Smooth muscle cell (in vitro differentiated cells): ENCODE data around the gene CCDC152. TPM values are rescaled to one million over a fixed set of nuclear protein-coding genes. Genes with fewer than 3 reads are reported as not detected.

Experiments
- DNase-seq: peaks from one replicate; lab custom pipeline; 2025; ENCODE audit not compliant: unreplicated experiment; lab: John Stamatoyannopoulos, UW
- H2AFZ ChIP-seq: fragments of 200-600 bp; sonication (generic); 2 replicates; pipeline ENCODE4 v1.6.0; 2016; ENCODE audit warnings: antibody characterized with exemption, low read depth, mild to moderate bottlenecking
- H3F3A ChIP-seq: fragments of 200-600 bp; sonication (generic); 2 replicates; pipeline ENCODE4 v1.6.0; 2017; ENCODE audit warnings: antibody characterized with exemption, low read depth
- H3K27ac ChIP-seq: fragments of 200-600 bp; sonication (generic); 2 replicates; pipeline ENCODE4 v1.5.1; 2016; ENCODE audit warnings: low read depth, mild to moderate bottlenecking
- H3K27me3 ChIP-seq: fragments of 200-600 bp; sonication (generic); 2 replicates; pipeline ENCODE4 v1.6.1; 2016; ENCODE audit warnings: low read depth, mild to moderate bottlenecking
- H3K36me3 ChIP-seq: fragments of 200-600 bp; sonication (generic); 2 replicates; pipeline ENCODE4 v1.5.1; 2016; ENCODE audit warnings: low read depth
- H3K4me1 ChIP-seq: fragments of 200-600 bp; sonication (generic); 2 replicates; pipeline ENCODE4 v1.5.1; 2016; ENCODE audit warnings: low read depth
- H3K4me2 ChIP-seq: fragments of 200-600 bp; sonication (generic); 2 replicates; pipeline ENCODE4 v1.6.0; 2016; ENCODE audit warnings: mild to moderate bottlenecking
- H3K4me3 ChIP-seq: fragments of 200-600 bp; sonication (generic); 2 replicates; pipeline ENCODE4 v1.5.1; 2016; ENCODE audit warnings: mild to moderate bottlenecking
- H3K79me2 ChIP-seq: fragments of 200-600 bp; sonication (generic); 2 replicates; pipeline ENCODE4 v1.6.0; 2016; ENCODE audit warnings: low read depth, mild to moderate bottlenecking
- H3K9ac ChIP-seq: fragments of 200-600 bp; sonication (generic); 2 replicates; pipeline ENCODE4 v1.6.0; 2016; ENCODE audit warnings: low read depth
- H3K9me3 ChIP-seq: fragments of 200-600 bp; sonication (generic); replicated peaks from 2 replicates; pipeline ENCODE4 v1.5.1; 2016; ENCODE audit warnings: low read depth
- H4K20me1 ChIP-seq: fragments of 200-600 bp; sonication (generic); 2 replicates; pipeline ENCODE4 v1.6.0; 2016; ENCODE audit warnings: low read depth
- WGBS: methylation state at CpG from one replicate; pipeline ENCODE4 v1.1.7; 2016; ENCODE audit warnings: low lambda C conversion rate; 5-methylcytosine and 5-hydroxymethylcytosine counted together
- polyA plus RNA-seq: library from polyadenylated mRNA; unstranded; fragments of >200 nt; fragmentation: Nextera tagmentation; extraction: Ambion mirVana; gene quantifications from 2 replicates; pipeline ENCODE4 v1.2.1, GENCODE V29; 2016
- total RNA-seq: library from RNA; depleted of rRNA; stranded (reverse); fragments of >200 nt; gene quantifications from 2 replicates; pipeline ENCODE4 v1.2.3, GENCODE V29; 2014
- TF ChIP-seq, protein P1 (sequence below): fragments of 200-600 bp; sonication (generic); IDR thresholded peaks from 2 replicates; pipeline ENCODE4 v1.5.1; 2017; ENCODE audit warnings: borderline replicate concordance, mild to moderate bottlenecking, antibody characterized with exemption; ENCODE audit not compliant: insufficient read depth, poor library complexity, severe bottlenecking

The CCDC152 gene
- total and polyA plus RNA-seq, 2 experiments from 2014 or later, result 1.4 to 1.6 TPM

DNA sequence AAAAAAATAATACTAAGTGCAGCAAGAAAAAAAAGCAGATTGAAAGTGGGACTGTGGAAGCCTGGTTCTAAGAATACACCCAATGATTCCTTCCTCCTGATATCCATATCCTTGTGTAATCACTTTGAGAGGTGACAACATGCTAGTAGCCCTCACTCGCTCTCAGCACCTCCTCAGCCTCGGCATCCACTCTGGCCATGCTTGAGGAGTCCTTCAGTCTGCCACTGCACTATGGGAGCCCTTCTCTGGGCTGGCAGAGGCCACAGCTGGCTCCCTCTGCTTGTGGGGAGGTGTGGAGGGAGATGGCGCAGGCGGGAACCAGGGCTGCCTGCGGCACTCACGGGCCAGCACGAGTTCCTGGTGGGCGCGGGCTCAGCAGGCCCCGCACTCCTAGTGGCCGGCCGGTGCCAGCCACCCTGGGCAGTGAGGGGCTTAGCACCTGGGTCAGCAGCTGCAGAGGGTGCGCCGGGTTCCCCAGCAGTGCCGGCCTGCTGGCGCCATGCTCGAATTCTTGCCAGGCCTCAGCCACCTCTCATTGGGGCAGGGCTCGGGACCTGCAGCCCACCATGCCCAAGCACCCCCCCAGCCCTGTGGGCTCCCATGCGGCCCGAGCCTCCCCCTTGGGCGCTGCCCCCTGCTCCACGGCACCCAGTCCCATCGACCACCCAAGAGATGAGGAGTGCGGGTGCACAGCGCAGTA lies 79.6 kb downstream of the CCDC152 start:
- Histone ChIP-seq H3K4me2 (no peak overlapping the region), H3K9ac (no peak overlapping the region), H3K27ac (no peak overlapping the region), H3K4me3 (no peak overlapping the region), H3K36me3 (no peaks in the 10 kb centered on the region), H3K4me1 (no peaks in the 10 kb centered on the region), H3K27me3 (no peaks in the 10 kb centered on the region), H3K79me2 (no peaks in the 10 kb centered on the region), H3F3A (no peaks in the 10 kb centered on the region), H4K20me1 (no peaks in the 10 kb centered on the region), H2AFZ (no peak overlapping the region), H3K9me3 (no peaks in the 10 kb centered on the region)
- 97% methylated on average over 24 of the region's 25 CpGs for WGBS
- TF ChIP-seq, protein P1, sequence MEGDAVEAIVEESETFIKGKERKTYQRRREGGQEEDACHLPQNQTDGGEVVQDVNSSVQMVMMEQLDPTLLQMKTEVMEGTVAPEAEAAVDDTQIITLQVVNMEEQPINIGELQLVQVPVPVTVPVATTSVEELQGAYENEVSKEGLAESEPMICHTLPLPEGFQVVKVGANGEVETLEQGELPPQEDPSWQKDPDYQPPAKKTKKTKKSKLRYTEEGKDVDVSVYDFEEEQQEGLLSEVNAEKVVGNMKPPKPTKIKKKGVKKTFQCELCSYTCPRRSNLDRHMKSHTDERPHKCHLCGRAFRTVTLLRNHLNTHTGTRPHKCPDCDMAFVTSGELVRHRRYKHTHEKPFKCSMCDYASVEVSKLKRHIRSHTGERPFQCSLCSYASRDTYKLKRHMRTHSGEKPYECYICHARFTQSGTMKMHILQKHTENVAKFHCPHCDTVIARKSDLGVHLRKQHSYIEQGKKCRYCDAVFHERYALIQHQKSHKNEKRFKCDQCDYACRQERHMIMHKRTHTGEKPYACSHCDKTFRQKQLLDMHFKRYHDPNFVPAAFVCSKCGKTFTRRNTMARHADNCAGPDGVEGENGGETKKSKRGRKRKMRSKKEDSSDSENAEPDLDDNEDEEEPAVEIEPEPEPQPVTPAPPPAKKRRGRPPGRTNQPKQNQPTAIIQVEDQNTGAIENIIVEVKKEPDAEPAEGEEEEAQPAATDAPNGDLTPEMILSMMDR, result no peak
- DNase-seq, result no peak

DNA sequence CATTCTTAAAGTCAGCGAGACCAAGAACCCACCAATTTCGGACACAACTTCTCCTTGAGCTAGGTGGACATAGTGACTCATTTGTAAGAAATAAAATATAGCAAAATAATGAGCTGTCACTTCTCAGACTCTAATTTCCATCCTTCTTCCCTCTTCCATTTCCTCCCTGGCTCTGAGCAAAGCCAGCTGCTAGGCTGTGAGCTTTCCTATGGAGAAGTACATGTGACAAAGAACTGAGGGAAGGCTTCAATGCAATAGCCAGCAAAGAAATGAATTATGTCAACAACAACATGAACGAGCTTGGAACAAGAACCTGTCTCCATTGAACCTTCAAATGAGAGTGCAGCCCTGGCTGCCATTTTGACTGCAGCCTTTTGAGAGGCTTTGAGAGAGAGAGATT lies 81.0 kb downstream of the CCDC152 start:
- Histone ChIP-seq H3K9ac (no peak overlapping the region), H3K4me1 (no peaks in the 10 kb centered on the region), H3K4me3 (no peak overlapping the region), H3K36me3 (no peaks in the 10 kb centered on the region), H3F3A (no peaks in the 10 kb centered on the region), H4K20me1 (no peaks in the 10 kb centered on the region), H3K27me3 (no peaks in the 10 kb centered on the region), H2AFZ (no peak overlapping the region), H3K9me3 (no peaks in the 10 kb centered on the region), H3K79me2 (no peaks in the 10 kb centered on the region), H3K27ac (no peak overlapping the region), H3K4me2 (no peak overlapping the region)
- no peak for DNase-seq
- whole genome bisulfite sequencing, result 91% methylated on average over 3 of the region's 3 CpGs
- TF ChIP-seq, protein P1, result no peak

DNA sequence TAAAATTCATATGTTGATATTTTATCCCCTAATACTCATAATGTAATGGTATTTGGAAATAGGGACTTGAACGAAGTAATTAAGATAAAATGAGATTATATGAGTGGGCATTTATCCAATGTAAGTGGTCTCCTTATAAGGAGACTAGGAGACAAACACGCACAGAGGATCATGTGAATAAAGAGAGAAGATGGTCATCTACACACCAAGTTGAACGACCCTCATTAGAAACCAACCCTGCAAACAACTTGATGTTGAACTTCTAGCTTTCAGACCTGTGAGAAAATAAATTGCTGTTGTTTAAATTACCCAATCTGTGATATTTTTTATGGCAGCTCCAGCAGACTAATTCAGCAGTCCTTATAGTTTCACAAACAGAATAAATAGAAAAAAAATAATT lies 82.6 kb downstream of the CCDC152 start:
- Histone ChIP-seq H3K4me1 (no peaks in the 10 kb centered on the region), H3K27ac (no peak overlapping the region), H3K27me3 (no peaks in the 10 kb centered on the region), H3K9me3 (no peaks in the 10 kb centered on the region), H4K20me1 (no peaks in the 10 kb centered on the region), H3K4me2 (no peak overlapping the region), H3K79me2 (no peaks in the 10 kb centered on the region), H2AFZ (no peak overlapping the region), H3K4me3 (no peak overlapping the region), H3F3A (no peaks in the 10 kb centered on the region), H3K36me3 (no peaks in the 10 kb centered on the region), H3K9ac (no peak overlapping the region)
- 84% methylated on average over 3 of the region's 3 CpGs for WGBS
- no peak for DNase-seq
- TF ChIP-seq, protein P1, result no peak

DNA sequence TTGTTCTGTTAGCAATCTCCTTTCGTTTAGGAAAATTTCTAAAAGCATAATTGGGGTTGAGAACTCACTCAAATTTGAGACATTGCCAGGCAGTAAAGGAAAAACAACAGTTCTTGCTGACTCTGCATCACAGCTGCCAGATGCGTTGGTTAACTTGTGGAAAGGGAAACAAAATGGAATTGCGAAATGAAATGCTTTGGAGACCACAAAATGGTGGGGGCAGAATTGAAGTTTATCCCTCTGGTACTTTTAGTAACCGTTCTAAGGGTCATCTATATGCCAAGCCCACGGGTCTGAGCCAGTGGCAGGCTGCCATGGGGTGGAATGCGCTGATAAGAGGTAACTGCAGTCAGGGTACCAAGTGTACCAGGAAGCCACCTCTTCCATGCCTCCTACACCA lies 83.7 kb downstream of the CCDC152 start:
- Histone ChIP-seq H3K27ac (peak overlapping the region; percentile 12), H3K36me3 (no peaks in the 10 kb centered on the region), H3K4me2 (peak overlapping the region; percentile 66), H4K20me1 (no peaks in the 10 kb centered on the region), H3K9ac (no peak overlapping the region), H3K4me1 (no peaks in the 10 kb centered on the region), H3K79me2 (no peaks in the 10 kb centered on the region), H2AFZ (no peak overlapping the region), H3F3A (no peaks in the 10 kb centered on the region), H3K9me3 (no peaks in the 10 kb centered on the region), H3K4me3 (peak overlapping the region; percentile 5), H3K27me3 (no peaks in the 10 kb centered on the region)
- DNase-seq, result no peak
- 24% methylated on average over 6 of the region's 6 CpGs for WGBS
- TF ChIP-seq, protein P1, result no peak
